Measurements from ENCODE around the gene CD8B. TPM values are rescaled to one million over a fixed set of nuclear protein-coding genes. Genes with fewer than 3 reads are reported as not detected.

The CD8B gene
- total and polyA plus RNA-seq, 2 donors (not counting 3 experiments of a cell fraction or from before 2014, with no cell fraction given): not detected

GRCh38 chr2:86791573-86791972, 70.1 kb downstream of the CD8B start:
- TF ChIP-seq MAX (IDR thresholded peaks at IDR 0.05; ENCODE audit: insufficient read depth, insufficient read length) (no peak), JUN (IDR thresholded peaks at IDR 0.05; ENCODE audit: borderline replicate concordance, insufficient read depth, insufficient read length, low read depth) (no peak), POLR2A (IDR thresholded peaks at IDR 0.05; ENCODE audit: low read depth, low read length) (no peak), POLR2AphosphoS5 (IDR thresholded peaks at IDR 0.05; ENCODE audit: insufficient read depth, low read depth, low read length) (no peak), GATA2 (IDR thresholded peaks at IDR 0.05; ENCODE audit: insufficient read depth, insufficient read length, low read depth, low read length) (no peak), EZH2 (IDR thresholded peaks at IDR 0.05; ENCODE audit: borderline replicate concordance, low read depth, low read length, severe bottlenecking) (no peak), CTCF (IDR thresholded peaks at IDR 0.05; ENCODE audit: extremely low read depth in 1 of 2, insufficient read depth in 1 of 2, low read depth in 1 of 2, low read length in 2 of 2) (no peak), MYC (IDR thresholded peaks at IDR 0.05; ENCODE audit: low read depth, low read length) (no peak), FOS (IDR thresholded peaks at IDR 0.05; ENCODE audit: borderline replicate concordance, insufficient read depth, low read length) (no peak)
- ChIA-PET CTCF (no interaction called here), POLR2A (no interaction called here)
- H3K79me2 ChIP-seq (ENCODE audit: control insufficient read depth, insufficient read depth, low read length): no peaks in the 10 kb centered on the region
- H2AFZ ChIP-seq (ENCODE audit: low read depth, low read length): no peak overlapping the region
- no peak overlapping the region for H3K4me3 ChIP-seq (replicated peaks in 1 of 3; ENCODE audit: insufficient read depth in 1 of 3, low read depth in 1 of 3, low read length in 3 of 3)
- no peaks in the 10 kb centered on the region for H4K20me1 ChIP-seq (replicated peaks; ENCODE audit: control insufficient read depth, extremely low read depth, insufficient read depth, low read length)
- H3K4me1 ChIP-seq (ENCODE audit: control insufficient read depth, extremely low read depth, insufficient read depth, low read length): no peaks in the 10 kb centered on the region
- H3K27ac ChIP-seq (ENCODE audit: insufficient read depth, low read depth, low read length): no peak overlapping the region
- FAIRE-seq (no peak), DNase-seq (ENCODE audit: low read depth, low spot score) (no peak)
- no peaks in the 10 kb centered on the region for H3K36me3 ChIP-seq (ENCODE audit: control insufficient read depth in 2 of 2, extremely low read depth in 1 of 2, insufficient read depth in 2 of 2, low read length in 2 of 2)
- BruUV-seq (replicated peaks): no TSS peak
- H3K9me3 ChIP-seq (replicated peaks; ENCODE audit: control insufficient read depth, insufficient read depth, low read length): peaks cover 3% of the 10 kb centered on the region
- H3K4me2 ChIP-seq (ENCODE audit: insufficient read depth, low read length): no peak overlapping the region
- dilution Hi-C loops (cut with MboI; ENCODE audit: extremely low pct_ligation_motif_present, low sequenced_read_pairs): no loop called here
- peaks cover 45 to 68% of the 10 kb centered on the region in 2 experiments for H3K27me3 ChIP-seq (ENCODE audit: control insufficient read depth in 2 of 2, insufficient read depth in 2 of 2, low read length in 2 of 2)
- no peaks in the 10 kb centered on the region for H3K9me1 ChIP-seq (replicated peaks; ENCODE audit: control insufficient read depth, extremely low read depth, insufficient read depth, low read length)
- no peak overlapping the region for H3K9ac ChIP-seq (replicated peaks; ENCODE audit: extremely low read depth, insufficient read depth, low read length)
- intact Hi-C loops (cut with micrococcal nuclease): no loop called here
